Measurements from ENCODE around the gene RAB3IP.

Gene RAB3IP

GRCh38 chr12:69738351-69739286 lies at the start of gene RAB3IP:
Gene RAB3IP, plus strand, starts transcription at chr12:69738860. Its CDS starts 16,549 bp downstream, at chr12:69755409.
- peak; percentile 66 to 85 for DNase-seq

GRCh38 chr12:69689638-69690037 lies 49.0 kb upstream of the RAB3IP start:
- no peak for DNase-seq

GRCh38 chr12:69694123-69694522 lies 44.5 kb upstream of the RAB3IP start:
- DNase-seq: no peak

GRCh38 chr12:69698054-69698453 lies 40.6 kb upstream of the RAB3IP start:
- DNase-seq: no peak

- DNase-seq: no peak
These were observed 39.7 kb upstream of the RAB3IP start, which contains the start of gene BEST3 for GRCh38 chr12:69698769-69699540. Gene BEST3, minus strand, starts transcription at chr12:69699303. Its CDS starts 1,505 bp downstream, at chr12:69697798.

- peak in 1 of 2 donors; percentile 43 for DNase-seq
These were observed 36.8 kb upstream of the RAB3IP start for GRCh38 chr12:69701826-69702225.

GRCh38 chr12:69703146-69703642 lies 35.5 kb upstream of the RAB3IP start:
- no peak for DNase-seq

GRCh38 chr12:69704357-69704756 lies 34.3 kb upstream of the RAB3IP start:
- DNase-seq: no peak

GRCh38 chr12:69708649-69709048 lies 30.0 kb upstream of the RAB3IP start:
- no peak for DNase-seq

- DNase-seq: no peak
These were observed 25.8 kb upstream of the RAB3IP start for GRCh38 chr12:69712826-69713225.

- DNase-seq: no peak
These were observed 24.1 kb upstream of the RAB3IP start for GRCh38 chr12:69714542-69714941.

- no peak for DNase-seq
These were observed 19.0 kb upstream of the RAB3IP start for GRCh38 chr12:69719336-69720316.

GRCh38 chr12:69720750-69721149 lies 17.9 kb upstream of the RAB3IP start:
- DNase-seq: no peak

- no peak for DNase-seq
These were observed 11.7 kb upstream of the RAB3IP start for GRCh38 chr12:69726922-69727321.

GRCh38 chr12:69732088-69732487 lies 6.6 kb upstream of the RAB3IP start:
- DNase-seq: no peak

- DNase-seq: no peak
These were observed 5.0 kb upstream of the RAB3IP start for GRCh38 chr12:69733638-69734037.

- DNase-seq: peak; percentile 33 to 34
These were observed 879 bp downstream of the RAB3IP start for GRCh38 chr12:69739287-69740191.

- no peak for DNase-seq
These were observed 5.4 kb downstream of the RAB3IP start for GRCh38 chr12:69744109-69744508.

GRCh38 chr12:69751476-69751875 lies 12.8 kb downstream of the RAB3IP start:
- no peak for DNase-seq

- no peak for DNase-seq
These were observed 16.6 kb downstream of the RAB3IP start for GRCh38 chr12:69755302-69755701.

Data from hippocampal formation (tissue), 2 donors.